Cardiac septum (tissue), 1 donor: ENCODE results near the gene GOLM1. TPM values are rescaled to one million over a fixed set of nuclear protein-coding genes. Genes with fewer than 3 reads are reported as not detected.

Experiments
- DNase-seq: peaks from one replicate; pipeline ENCODE4 v3.0.0-alpha.2; 2020; ENCODE audit warnings: low spot score
- intact Hi-C: fragments of 100-400 bp; cut with DNase I; formaldehyde crosslinking; loops from one replicate; pipeline ENCODE4 v1.14.0; 2022
- total RNA-seq: library from RNA; stranded (reverse); fragmentation: NEBNext Ultra II Directional; extraction: Animal tissue kit (Norgen Biotek cat#: 25700); gene quantifications from one replicate; pipeline ENCODE4 v1.2.1, GENCODE V29; 2021
- donor health status: DM: no; HTN: no; CAD: no.

GOLM1 gene
- total RNA-seq, 1 donor from 2014 or later, result 6.2 TPM

DNA sequence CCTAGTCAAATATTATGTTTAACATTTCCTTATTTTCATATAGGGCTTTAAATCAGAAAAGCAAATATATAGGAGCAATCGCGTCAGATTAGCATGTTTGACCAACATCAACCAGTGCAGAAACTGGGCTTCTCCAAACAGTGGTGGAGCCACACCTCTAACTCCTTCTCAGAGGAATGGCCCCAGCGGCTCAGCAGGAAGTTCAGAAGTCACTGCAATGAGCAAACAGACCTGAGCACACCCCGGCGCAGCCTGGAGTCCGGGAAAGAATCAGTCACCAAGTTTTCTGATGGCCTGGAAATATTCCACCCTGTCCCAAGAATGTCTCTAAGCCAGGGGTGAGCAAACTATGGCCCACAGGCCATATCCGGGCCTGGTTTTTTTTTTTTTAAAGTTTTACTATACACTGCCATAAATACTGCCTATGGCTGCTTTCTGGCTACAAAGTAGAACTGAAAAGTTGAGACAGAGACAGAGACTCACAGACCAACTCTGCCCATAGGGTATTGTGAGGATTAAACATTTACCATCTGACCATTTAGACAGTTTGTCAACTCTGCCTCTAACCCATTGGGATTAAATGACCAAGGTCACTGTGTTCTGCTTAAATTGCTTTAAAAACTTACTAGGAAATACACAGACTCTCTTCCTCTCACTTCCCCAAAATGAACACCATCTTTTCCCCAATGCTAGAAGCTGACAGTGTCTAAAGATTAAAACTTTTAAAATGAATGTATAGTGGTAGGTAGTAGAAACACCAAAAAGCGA lies 5.4 kb downstream of the GOLM1 start:
- no peak for DNase-seq
- intact Hi-C loops, result no loop called here

DNA sequence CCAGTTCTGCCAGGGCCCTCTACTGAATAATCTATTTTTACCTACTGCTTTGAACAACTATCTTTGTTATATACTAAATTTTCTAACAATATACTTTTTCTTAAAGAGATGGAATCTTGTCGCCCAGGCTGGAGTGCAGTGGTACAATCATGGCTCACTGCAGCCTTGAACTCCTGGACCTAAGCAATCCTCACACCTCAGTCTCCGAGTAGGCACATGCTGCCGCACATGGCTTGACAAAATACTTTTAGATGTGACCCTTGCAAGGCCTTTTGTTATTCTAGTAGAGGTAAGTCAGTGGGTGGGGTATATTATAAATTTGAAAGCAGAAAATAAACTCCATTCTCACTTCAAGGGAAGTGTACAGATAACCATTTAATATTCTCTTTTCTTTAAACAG lies 7.9 kb downstream of the GOLM1 start:
- DNase-seq, result no peak
- intact Hi-C loops, result no loop called here

GRCh38 chr9:86082870-86083269 lies 16.5 kb downstream of the GOLM1 start:
- intact Hi-C loops, result no loop called here
- DNase-seq, result no peak

- no peak for DNase-seq
- intact Hi-C loops, result no loop called here
These were observed 19.4 kb downstream of the GOLM1 start for GRCh38 chr9:86079865-86080469.

- intact Hi-C loops, result no loop called here
- DNase-seq, result no peak
These were observed 19.9 kb downstream of the GOLM1 start for GRCh38 chr9:86079421-86079831.

- DNase-seq, result no peak
- intact Hi-C loops, result no loop called here
These were observed 20.6 kb downstream of the GOLM1 start for GRCh38 chr9:86078731-86079130.

GRCh38 chr9:86077276-86077675 lies 22.1 kb downstream of the GOLM1 start:
- no peak for DNase-seq
- intact Hi-C loops, result no loop called here

GRCh38 chr9:86075132-86076109 lies 23.9 kb downstream of the GOLM1 start:
- no peak for DNase-seq
- intact Hi-C loops, result no loop called here

- DNase-seq, result no peak
- intact Hi-C loops, result no loop called here
These were observed 25.5 kb downstream of the GOLM1 start for GRCh38 chr9:86073839-86074238.

GRCh38 chr9:86072394-86072877 lies 26.9 kb downstream of the GOLM1 start:
- DNase-seq, result no peak
- intact Hi-C loops, result no loop called here

GRCh38 chr9:86069206-86069869 lies 30.0 kb downstream of the GOLM1 start:
- intact Hi-C loops, result no loop called here
- DNase-seq, result no peak

DNA sequence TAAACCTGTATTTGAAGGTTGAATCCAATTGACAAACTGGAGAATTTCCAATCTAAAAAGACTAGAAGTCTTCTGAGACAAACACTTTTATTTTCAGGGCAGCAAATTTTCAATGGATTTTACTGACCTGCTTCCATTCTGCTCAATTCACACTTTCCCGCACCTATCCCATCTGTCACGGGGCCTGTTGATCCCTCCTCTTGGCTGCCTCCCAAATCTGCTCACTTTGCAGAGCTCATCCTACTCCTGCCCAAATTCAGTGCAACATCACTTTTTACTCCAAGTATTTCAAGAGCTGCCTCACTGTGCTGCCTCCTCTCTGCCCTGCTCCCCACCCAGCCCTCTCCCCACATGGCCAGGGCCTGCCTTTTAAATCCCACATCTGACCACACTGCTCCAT lies 35.1 kb downstream of the GOLM1 start:
- intact Hi-C loops, result no loop called here
- DNase-seq, result no peak

- intact Hi-C loops, result no loop called here
- no peak for DNase-seq
These were observed 36.3 kb downstream of the GOLM1 start for GRCh38 chr9:86062845-86063693.

DNA sequence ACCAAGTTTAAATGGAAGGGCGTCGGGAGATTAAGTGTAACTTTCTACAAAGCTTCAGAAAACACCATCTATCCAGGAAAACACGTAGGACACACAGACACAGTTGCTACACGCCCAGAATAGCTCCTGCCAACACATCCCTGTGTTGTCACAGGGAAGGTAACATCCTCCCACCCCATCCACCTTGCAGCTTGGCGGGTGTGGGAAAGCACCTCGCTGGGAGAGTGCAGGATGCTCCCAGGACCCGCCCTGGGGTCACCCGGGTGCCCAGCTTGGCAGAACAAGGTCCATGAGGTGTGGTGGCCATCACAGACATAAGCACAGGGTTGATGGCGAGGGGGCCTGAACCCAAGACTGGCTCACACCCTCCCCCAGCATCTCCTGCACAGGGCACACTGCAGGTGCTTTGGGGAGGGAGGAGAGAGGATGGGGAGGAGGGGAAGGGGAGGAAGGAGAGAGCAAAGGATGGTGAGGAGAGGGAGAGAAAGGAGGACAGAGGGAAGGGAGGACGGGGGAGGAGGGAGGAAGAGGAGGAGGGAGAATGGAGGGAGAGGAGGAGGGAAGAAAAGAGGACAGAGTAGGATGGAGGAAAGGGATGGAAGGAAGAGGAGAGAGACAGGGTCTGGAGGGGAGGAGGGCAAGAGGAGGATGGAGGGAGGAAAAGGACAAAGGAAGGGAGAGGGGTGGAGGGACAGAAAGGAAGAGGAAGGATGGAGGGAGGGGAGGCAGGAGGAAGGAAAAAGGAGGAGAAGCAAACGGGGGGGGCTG lies 37.2 kb downstream of the GOLM1 start:
- no peak for DNase-seq
- intact Hi-C loops, result no loop called here

GRCh38 chr9:86057491-86057890 lies 41.9 kb downstream of the GOLM1 start:
- intact Hi-C loops, result no loop called here
- DNase-seq, result no peak

- no peak for DNase-seq
- intact Hi-C loops, result no loop called here
These were observed 44.7 kb downstream of the GOLM1 start for GRCh38 chr9:86054695-86055094.

- intact Hi-C loops, result no loop called here
- no peak for DNase-seq
These were observed 46.5 kb downstream of the GOLM1 start for GRCh38 chr9:86052556-86053468.
